Pancreas (tissue), 10 donors: ENCODE results near the gene PABPN1L. TPM values are rescaled to one million over a fixed set of nuclear protein-coding genes. Genes with fewer than 3 reads are reported as not detected.

Experiments
- ATAC-seq, 4 donors: fragments of 200-7000 bp; cut with Tn5 transposase; one replicate each; pipeline versions ENCODE4 v1.8.0 to v1.9.1; 2020; ENCODE audit warnings: mild to moderate bottlenecking in 4 of 4, moderate library complexity in 4 of 4
- DNase-seq, 6 donors: peaks; one replicate each; pipeline ENCODE4 v3.0.0-alpha.2; 2020
- FAIRE-seq: peaks from 2 replicates; lab custom pipeline; 2012; peaks lifted over from hg19 to GRCh38; lab: Jason Lieb, UNC
- H3K27ac ChIP-seq, 4 donors: fragments of 200-600 bp; sonication (generic); 1 replicate in 3 of 4; 2 replicates in 1 of 4; pipeline versions ENCODE4 v1.5.0 to v1.8.0; 2020
- H3K27me3 ChIP-seq, 4 donors: fragments of 200-600 bp; one replicate each; pipeline ENCODE4 v1.8.0; 2021
- H3K36me3 ChIP-seq, 3 donors: fragments of 200-600 bp; sonication (generic) in 1 of 3; one replicate each; pipeline versions ENCODE4 v1.5.0 to v1.8.0; 2020 to 2021
- H3K4me1 ChIP-seq, 3 donors: fragments of 200-600 bp; one replicate each; pipeline ENCODE4 v1.8.0; 2021
- H3K4me3 ChIP-seq, 4 donors: fragments of 200-600 bp; sonication (generic) in 2 of 4; one replicate each; pipeline versions ENCODE4 v1.5.0 to v1.8.0; 2020 to 2021
- H3K9me3 ChIP-seq, 4 donors: fragments of 200-600 bp; one replicate each; pipeline ENCODE4 v1.8.0; 2021
- WGBS, 2 donors: extraction: QIAGEN DNeasy Blood & Tissue Kit; methylation state at CpG; one replicate each; pipeline ENCODE4 v1.1.7; 2013; 5-methylcytosine and 5-hydroxymethylcytosine counted together
- intact Hi-C, 3 donors: fragments of 100-400 bp; cut with DNase I; formaldehyde crosslinking; loops; one replicate each; pipeline versions ENCODE4 v1.11.1 to v1.14.2; 2022
- polyA plus RNA-seq, 2 donors: library from polyadenylated mRNA; stranded (reverse); fragments of 200-250 nt; gene quantifications; one replicate each; pipeline ENCODE4 v1.2.3, GENCODE V29; 2013
- total RNA-seq, 6 donors: library from RNA; stranded (reverse); fragmentation: NEBNext Ultra II Directional in 4 of 6; extraction: Animal tissue kit (Norgen Biotek cat#: 25700) in 4 of 6; gene quantifications; one replicate each; pipeline versions ENCODE4 v1.2.1 to v1.2.4, GENCODE V29; 2021 to 2023
- TF ChIP-seq, protein P1 (sequence below), 4 donors: fragments of 200-600 bp; sonication (generic) in 3 of 4; IDR thresholded peaks; one replicate each; pipeline versions ENCODE4 v1.5.0 to v1.8.0; 2021; ENCODE audit warnings: antibody characterized with exemption in 4 of 4
- donor health status: healthy with polysubstance abuse.
- donor health status: DM: no; HTN: no; CAD: no; lungs with moderate emphysema.
- donor health status: DM: no; HTN: no; CAD: no.
- donor health status: control.
- donor health status: control.
- donor health status: Bipolar disorder and iron deficiency.
- donor health status: DM: yes; HTN: yes; CAD: no.
- donor health status: DM: no; HTN: no; CAD: no.
- donor health status: DM: no; HTN: no; CAD: no.
- donor health status: DM: yes; HTN: yes; CAD: no.

PABPN1L gene
- total and polyA plus RNA-seq, 8 donors, result 0.23 to 0.65 (median 0.35) TPM; not detected in 3

DNA sequence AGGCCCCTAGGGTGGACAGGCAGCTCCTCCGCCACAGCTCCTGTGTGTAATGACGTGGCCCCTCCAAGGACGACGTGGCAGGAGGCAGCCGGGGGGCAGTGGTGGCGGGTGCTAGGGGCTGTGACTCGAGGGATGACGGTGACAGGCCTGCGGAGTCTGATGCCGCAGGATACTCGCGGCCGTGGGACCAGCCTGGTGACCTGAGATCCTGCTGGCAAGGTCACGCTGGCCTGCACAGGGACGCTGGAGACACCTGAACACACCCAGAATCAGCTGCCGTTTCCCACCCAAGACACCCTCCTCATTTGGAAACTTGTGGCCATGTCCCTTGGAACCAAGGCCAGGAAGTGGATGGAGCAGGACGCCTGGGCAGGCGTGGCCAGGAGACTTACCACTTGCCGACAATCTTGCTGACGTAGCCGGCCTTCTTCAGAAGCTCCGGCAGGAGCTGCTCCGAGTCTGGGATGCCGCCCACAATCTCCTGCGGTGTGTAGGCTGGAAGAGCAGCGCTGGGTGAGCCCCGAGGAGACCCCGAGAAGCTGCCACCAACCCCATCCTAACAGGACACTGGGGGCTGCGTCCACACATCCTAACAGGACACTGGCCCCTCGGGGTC is 25.8 kb downstream of the PABPN1L start:
- H3K9me3 ChIP-seq, result no peaks in the 10 kb centered on the region
- DNase-seq (peak in 1 of 6 donors; percentile 55), ATAC-seq (no peak), FAIRE-seq (no peak)
- no peak overlapping the region for H3K4me3 ChIP-seq
- TF ChIP-seq, protein P1, sequence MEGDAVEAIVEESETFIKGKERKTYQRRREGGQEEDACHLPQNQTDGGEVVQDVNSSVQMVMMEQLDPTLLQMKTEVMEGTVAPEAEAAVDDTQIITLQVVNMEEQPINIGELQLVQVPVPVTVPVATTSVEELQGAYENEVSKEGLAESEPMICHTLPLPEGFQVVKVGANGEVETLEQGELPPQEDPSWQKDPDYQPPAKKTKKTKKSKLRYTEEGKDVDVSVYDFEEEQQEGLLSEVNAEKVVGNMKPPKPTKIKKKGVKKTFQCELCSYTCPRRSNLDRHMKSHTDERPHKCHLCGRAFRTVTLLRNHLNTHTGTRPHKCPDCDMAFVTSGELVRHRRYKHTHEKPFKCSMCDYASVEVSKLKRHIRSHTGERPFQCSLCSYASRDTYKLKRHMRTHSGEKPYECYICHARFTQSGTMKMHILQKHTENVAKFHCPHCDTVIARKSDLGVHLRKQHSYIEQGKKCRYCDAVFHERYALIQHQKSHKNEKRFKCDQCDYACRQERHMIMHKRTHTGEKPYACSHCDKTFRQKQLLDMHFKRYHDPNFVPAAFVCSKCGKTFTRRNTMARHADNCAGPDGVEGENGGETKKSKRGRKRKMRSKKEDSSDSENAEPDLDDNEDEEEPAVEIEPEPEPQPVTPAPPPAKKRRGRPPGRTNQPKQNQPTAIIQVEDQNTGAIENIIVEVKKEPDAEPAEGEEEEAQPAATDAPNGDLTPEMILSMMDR (IDR thresholded peaks at IDR 0.05), result no peak
- no peaks in the 10 kb centered on the region for H3K36me3 ChIP-seq
- intact Hi-C loops, result no loop called here
- no peaks in the 10 kb centered on the region for H3K4me1 ChIP-seq
- no peak overlapping the region for H3K27ac ChIP-seq
- no peaks in the 10 kb centered on the region for H3K27me3 ChIP-seq
- 93% methylated on average over 30 of the region's 30 CpGs for WGBS, 2 donors

DNA sequence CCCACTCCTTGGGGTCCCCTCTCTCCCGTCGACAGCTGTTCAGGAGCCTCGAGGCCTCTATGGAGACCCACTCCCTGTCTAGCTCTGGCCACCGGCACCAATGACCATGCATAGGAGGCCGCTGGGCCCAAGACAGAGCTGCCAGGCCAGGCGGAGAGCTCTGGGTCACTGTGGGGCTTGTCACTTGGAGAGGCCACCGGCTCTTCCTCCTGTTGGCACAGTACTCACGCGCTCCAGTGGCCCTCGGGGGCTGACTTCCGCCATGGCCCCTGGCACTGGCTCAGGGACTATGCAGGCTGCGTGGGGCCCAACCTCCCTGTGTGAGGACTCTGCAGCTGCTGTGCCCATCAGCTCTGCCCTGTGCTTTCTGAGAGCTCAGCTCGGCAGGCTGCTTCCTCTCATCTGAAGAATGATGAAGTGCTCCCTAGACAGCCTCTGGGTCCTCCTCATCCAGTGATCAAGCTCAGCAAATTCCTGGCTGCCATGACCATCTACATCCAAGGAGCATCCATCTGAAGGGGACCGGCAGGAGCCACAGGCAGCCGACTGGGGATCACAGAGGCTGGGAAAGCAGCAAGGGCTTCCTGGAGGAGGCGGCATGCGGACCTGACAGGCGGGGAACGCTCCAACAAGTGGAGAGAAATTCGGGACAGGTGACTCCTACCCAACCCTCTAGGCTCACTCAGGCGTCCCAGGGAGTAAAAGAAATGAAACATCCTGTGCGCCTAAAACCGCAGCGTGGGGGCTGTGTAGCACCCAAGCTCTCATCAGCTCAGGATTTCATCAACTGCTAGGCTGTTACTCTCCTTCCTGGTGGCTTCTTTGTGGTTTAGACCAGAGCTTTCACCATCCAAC is 26.5 kb downstream of the PABPN1L start:
- no peaks in the 10 kb centered on the region for H3K4me1 ChIP-seq
- FAIRE-seq (no peak), ATAC-seq (no peak), DNase-seq (peak in 1 of 6 donors; percentile 54)
- intact Hi-C loops, result no loop called here
- H3K36me3 ChIP-seq, result no peaks in the 10 kb centered on the region
- no peaks in the 10 kb centered on the region for H3K9me3 ChIP-seq
- no peak overlapping the region for H3K4me3 ChIP-seq
- WGBS, 2 donors, result 92 to 98% methylated on average over 23 to 24 of the region's 24 CpGs
- H3K27me3 ChIP-seq, result no peaks in the 10 kb centered on the region
- TF ChIP-seq, protein P1 (IDR thresholded peaks at IDR 0.05), result no peak
- no peak overlapping the region for H3K27ac ChIP-seq

DNA sequence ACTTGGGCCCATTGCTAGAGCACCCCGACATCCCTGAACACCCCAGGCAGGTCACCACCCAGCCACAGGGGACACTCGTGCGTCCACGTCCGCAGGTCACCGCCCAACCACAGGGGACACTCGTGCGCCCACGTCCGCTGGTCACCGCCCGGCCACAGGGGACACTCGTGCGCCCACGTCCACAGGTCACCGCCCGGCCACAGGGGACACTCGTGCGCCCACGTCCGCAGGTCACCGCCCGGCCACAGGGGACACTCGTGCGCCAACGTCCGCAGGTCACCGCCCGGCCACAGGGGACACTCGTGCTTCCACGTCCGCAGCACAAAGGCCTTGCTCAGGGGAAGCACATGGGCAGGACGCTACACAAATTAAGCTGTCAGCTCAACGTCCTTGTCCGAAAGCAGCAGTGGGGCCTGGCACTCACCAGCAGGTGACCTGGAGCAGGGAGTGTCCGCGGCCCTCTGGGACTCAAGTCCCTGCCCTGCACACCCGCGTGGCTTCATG is 27.4 kb downstream of the PABPN1L start:
- WGBS, 2 donors, result 94% methylated on average over 39 of the region's 39 CpGs
- no peaks in the 10 kb centered on the region for H3K9me3 ChIP-seq
- TF ChIP-seq, protein P1 (IDR thresholded peaks at IDR 0.05), result no peak

DNA sequence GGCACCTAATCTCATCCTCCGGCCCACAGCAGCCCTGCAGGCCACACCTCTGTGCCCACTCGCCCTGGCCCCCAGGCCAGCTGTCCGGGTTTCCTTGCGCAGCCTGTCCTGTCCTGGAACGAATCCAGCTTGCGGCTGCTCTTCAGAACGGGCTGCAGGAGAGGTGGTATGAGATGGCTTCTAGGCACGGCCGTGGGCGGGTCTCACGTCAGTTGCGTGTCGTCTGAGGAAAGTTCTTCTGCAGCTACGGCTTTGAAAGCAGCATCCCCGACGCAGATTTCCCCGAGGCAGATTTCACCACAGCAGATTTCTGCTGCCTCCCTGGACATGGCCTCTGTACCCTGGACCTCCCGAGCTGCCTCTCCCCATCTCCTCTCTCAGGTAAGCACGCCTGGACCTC is 27.9 kb downstream of the PABPN1L start:
- H3K4me1 ChIP-seq, result no peaks in the 10 kb centered on the region
- no peaks in the 10 kb centered on the region for H3K27me3 ChIP-seq
- FAIRE-seq, result no peak
- ATAC-seq, result no peak
- no peak overlapping the region for H3K4me3 ChIP-seq
- H3K9me3 ChIP-seq, result no peaks in the 10 kb centered on the region
- WGBS, 2 donors, result 87 to 92% methylated on average over 19 of the region's 19 CpGs
- no peak overlapping the region for H3K27ac ChIP-seq
- intact Hi-C loops, result no loop called here
- peak in 2 of 6 donors; percentile 21 to 64 for DNase-seq
- TF ChIP-seq, protein P1 (IDR thresholded peaks at IDR 0.05), result no peak
- no peaks in the 10 kb centered on the region for H3K36me3 ChIP-seq

More for the DNA sequence above, 27.4 kb downstream of the PABPN1L start:
- ATAC-seq, result no peak
- Histone ChIP-seq H3K4me1 (no peaks in the 10 kb centered on the region), H3K4me3 (no peak overlapping the region), H3K36me3 (no peaks in the 10 kb centered on the region), H3K27ac (no peak overlapping the region), H3K27me3 (no peaks in the 10 kb centered on the region)
- intact Hi-C loops, result no loop called here
- peak in 1 of 6 donors; percentile 64 for DNase-seq
- no peak for FAIRE-seq
